Measurements from ENCODE around the gene OR5V1.

GRCh38 chr6:29414588-29414987 is 45.9 kb upstream of the OR5V1 start, which contains the start of gene OR12D1:
- TF ChIP-seq TAF1 (IDR thresholded peaks at IDR 0.05; ENCODE audit: low read depth): no peak
- TF ChIP-seq CEBPB (IDR thresholded peaks at IDR 0.05): no peak
- TF ChIP-seq CREB1 (IDR thresholded peaks at IDR 0.05; ENCODE audit: low read depth): no peak
- TF ChIP-seq EP300 (IDR thresholded peaks at IDR 0.05; ENCODE audit: borderline replicate concordance): no peak
- no peak for TF ChIP-seq NFIC (IDR thresholded peaks at IDR 0.05)
- TF ChIP-seq, protein P1, sequence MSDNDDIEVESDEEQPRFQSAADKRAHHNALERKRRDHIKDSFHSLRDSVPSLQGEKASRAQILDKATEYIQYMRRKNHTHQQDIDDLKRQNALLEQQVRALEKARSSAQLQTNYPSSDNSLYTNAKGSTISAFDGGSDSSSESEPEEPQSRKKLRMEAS (IDR thresholded peaks at IDR 0.05): no peak
- TF ChIP-seq, protein P2, sequence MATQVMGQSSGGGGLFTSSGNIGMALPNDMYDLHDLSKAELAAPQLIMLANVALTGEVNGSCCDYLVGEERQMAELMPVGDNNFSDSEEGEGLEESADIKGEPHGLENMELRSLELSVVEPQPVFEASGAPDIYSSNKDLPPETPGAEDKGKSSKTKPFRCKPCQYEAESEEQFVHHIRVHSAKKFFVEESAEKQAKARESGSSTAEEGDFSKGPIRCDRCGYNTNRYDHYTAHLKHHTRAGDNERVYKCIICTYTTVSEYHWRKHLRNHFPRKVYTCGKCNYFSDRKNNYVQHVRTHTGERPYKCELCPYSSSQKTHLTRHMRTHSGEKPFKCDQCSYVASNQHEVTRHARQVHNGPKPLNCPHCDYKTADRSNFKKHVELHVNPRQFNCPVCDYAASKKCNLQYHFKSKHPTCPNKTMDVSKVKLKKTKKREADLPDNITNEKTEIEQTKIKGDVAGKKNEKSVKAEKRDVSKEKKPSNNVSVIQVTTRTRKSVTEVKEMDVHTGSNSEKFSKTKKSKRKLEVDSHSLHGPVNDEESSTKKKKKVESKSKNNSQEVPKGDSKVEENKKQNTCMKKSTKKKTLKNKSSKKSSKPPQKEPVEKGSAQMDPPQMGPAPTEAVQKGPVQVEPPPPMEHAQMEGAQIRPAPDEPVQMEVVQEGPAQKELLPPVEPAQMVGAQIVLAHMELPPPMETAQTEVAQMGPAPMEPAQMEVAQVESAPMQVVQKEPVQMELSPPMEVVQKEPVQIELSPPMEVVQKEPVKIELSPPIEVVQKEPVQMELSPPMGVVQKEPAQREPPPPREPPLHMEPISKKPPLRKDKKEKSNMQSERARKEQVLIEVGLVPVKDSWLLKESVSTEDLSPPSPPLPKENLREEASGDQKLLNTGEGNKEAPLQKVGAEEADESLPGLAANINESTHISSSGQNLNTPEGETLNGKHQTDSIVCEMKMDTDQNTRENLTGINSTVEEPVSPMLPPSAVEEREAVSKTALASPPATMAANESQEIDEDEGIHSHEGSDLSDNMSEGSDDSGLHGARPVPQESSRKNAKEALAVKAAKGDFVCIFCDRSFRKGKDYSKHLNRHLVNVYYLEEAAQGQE (IDR thresholded peaks at IDR 0.05; ENCODE audit: low read depth): no peak
- no peak for TF ChIP-seq YY1 (IDR thresholded peaks at IDR 0.05; ENCODE audit: low read depth)
- no peak for TF ChIP-seq RAD21 (IDR thresholded peaks at IDR 0.05; ENCODE audit: low read depth)
- TF ChIP-seq TEAD4 (IDR thresholded peaks at IDR 0.05): no peak
- no peak for TF ChIP-seq FOXM1 (IDR thresholded peaks at IDR 0.05; ENCODE audit: borderline replicate concordance, low read depth)

Data from Ishikawa (cell line).